ENCODE measurements around the gene TNFRSF12A. TPM values are rescaled to one million over a fixed set of nuclear protein-coding genes. Genes with fewer than 3 reads are reported as not detected.

The TNFRSF12A gene
- total RNA-seq, 4 donors from 2014 or later = 11.7 to 60.0 (median 23.6) TPM

- H3K4me3 ChIP-seq (ENCODE audit: low read depth, poor library complexity, severe bottlenecking) = peak overlapping the region; percentile 58
- intact Hi-C loops (cut with DNase I; ENCODE audit: low total_unique reads) = no loop called here
- TF ChIP-seq POLR2A (IDR thresholded peaks at IDR 0.05) (no peak), CTCF (IDR thresholded peaks at IDR 0.05) (no peak)
- DNase-seq (ENCODE audit: low spot score in 2 of 2) = peak; percentile 68 to 96
- 9 to 15% methylated on average over 14 to 17 of the region's 25 CpGs for WGBS, 2 donors
Observed at GRCh38 chr16:3021449-3022207, 1.5 kb downstream of the TNFRSF12A start.

- no peak for TF ChIP-seq POLR2A (IDR thresholded peaks at IDR 0.05)
- no peak for TF ChIP-seq CTCF (IDR thresholded peaks at IDR 0.05)
- intact Hi-C loops (cut with DNase I; ENCODE audit: low total_unique reads) = no loop called here
- WGBS, 2 donors = 8% methylated on average over 8 of the region's 8 CpGs
- H3K4me3 ChIP-seq (ENCODE audit: low read depth, poor library complexity, severe bottlenecking) = no peak overlapping the region
- peak; percentile 90 to 99 for DNase-seq (ENCODE audit: low spot score in 2 of 2)
Observed at GRCh38 chr16:3022208-3022683, 2.1 kb downstream of the TNFRSF12A start.

GRCh38 chr16:3022684-3023414, 2.7 kb downstream of the TNFRSF12A start:
- 15 to 19% methylated on average over 8 of the region's 8 CpGs for WGBS, 2 donors
- DNase-seq (ENCODE audit: low spot score in 2 of 2) = no peak
- no peak overlapping the region for H3K4me3 ChIP-seq (ENCODE audit: low read depth, poor library complexity, severe bottlenecking)
- intact Hi-C loops (cut with DNase I; ENCODE audit: low total_unique reads) = no loop called here
- TF ChIP-seq CTCF (IDR thresholded peaks at IDR 0.05) (no peak), POLR2A (IDR thresholded peaks at IDR 0.05) (no peak)

- TF ChIP-seq POLR2A (IDR thresholded peaks at IDR 0.05) (no peak), CTCF (IDR thresholded peaks at IDR 0.05) (no peak)
- no peak for DNase-seq (ENCODE audit: low spot score in 2 of 2)
- peak overlapping the region; percentile 60 for H3K4me3 ChIP-seq (ENCODE audit: low read depth, poor library complexity, severe bottlenecking)
- 3 to 6% methylated on average over 5 to 6 of the region's 6 CpGs for WGBS, 2 donors
- intact Hi-C loops (cut with DNase I; ENCODE audit: low total_unique reads) = no loop called here
Observed at GRCh38 chr16:3023415-3023668, 3.2 kb downstream of the TNFRSF12A start.

GRCh38 chr16:3023669-3024478, 3.7 kb downstream of the TNFRSF12A start, which contains the start of the genes HCFC1R1 and THOC6:
Gene HCFC1R1, minus strand, starts transcription at chr16:3023942. Its CDS starts 1 bp downstream, at chr16:3023941.
Gene THOC6, plus strand, starts transcription at chr16:3024035. Its CDS starts 292 bp downstream, at chr16:3024327.
- peak; percentile 96 to 99 for DNase-seq (ENCODE audit: low spot score in 2 of 2)
- peak within 1 kb of the TSS; percentile 60 for H3K4me3 ChIP-seq (ENCODE audit: low read depth, poor library complexity, severe bottlenecking)
- intact Hi-C loops (cut with DNase I; ENCODE audit: low total_unique reads) = no loop called here
- TF ChIP-seq POLR2A (IDR thresholded peaks at IDR 0.05) (no peak), CTCF (IDR thresholded peaks at IDR 0.05) (no peak)
- WGBS, 2 donors = 0 to 1% methylated on average over 21 to 37 of the region's 69 CpGs
